Retinal pigment epithelial cell (primary cell): ENCODE results near the gene CYP24A1.
A peak's percentile ranks its signal among the peaks of the same experiment; 100 is the strongest.

Source experiments
- DNase-seq: peaks from one replicate; pipeline ENCODE4 v3.0.0-alpha.2; 2010; ENCODE audit warnings: low read depth
- H3K4me3 ChIP-seq: 2 replicates; pipeline ENCODE4 v1.5.1; 2011; ENCODE audit warnings: mild to moderate bottlenecking, low read length, control low read depth, moderate library complexity
- CTCF ChIP-seq: conservative IDR thresholded peaks from 2 replicates; pipeline ENCODE4 v1.5.1; 2011; ENCODE audit warnings: low read depth, low read length, control low read depth, inconsistent platforms

The CYP24A1 gene

DNA sequence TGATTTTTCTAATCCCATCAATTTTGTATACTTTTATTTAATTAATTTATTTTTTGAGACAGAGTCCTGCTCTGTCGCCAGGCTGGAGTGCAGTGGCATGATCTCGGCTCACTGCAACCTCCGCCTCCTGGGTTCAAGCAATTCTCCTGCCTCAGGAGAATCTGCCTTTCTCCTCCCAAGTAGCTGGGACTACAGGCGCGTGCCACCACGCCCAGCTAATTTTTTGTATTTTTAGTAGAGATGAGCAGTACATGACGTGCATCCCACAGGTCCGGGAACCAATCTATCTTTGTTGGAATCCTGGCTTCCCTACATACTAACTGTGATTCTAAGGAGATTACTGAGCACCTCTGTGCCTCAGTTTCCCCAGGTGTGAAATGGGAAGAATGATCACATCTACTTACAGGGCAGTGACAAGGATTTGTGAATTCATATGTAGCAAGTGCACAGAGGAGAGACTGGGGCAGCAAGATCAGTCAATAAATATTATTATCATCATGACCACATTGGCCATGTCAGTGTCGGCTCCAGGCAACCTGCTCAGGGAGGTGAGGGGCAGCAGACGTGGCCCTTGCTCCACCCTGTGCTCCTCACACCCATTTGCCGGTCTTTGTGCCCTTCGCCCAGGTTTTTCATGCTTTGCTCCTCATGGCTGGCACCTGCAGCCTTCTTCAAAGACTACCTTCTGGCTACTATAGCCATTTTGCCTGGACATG is 22.1 kb downstream of the CYP24A1 start:
- H3K4me3 ChIP-seq: no peak overlapping the region
- DNase-seq: no peak
- TF ChIP-seq CTCF: no peak

DNA sequence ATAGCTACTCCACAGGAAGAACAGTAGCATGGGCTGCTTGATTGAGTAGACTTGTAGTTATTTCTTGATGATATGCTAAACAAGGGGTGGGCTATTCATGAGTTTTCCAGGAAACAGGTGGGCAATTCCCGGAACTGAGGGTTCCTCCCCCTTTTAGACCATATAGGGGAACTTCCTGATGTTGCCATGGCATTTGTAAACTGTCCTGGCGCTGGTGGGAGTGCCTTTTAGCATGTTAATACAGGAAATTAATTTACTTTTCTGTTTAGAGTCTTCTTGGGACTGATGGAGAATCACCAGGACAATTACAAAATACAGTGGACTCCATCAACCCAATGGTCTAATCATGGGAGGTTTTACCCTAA is 22.7 kb downstream of the CYP24A1 start:
- DNase-seq: no peak

DNA sequence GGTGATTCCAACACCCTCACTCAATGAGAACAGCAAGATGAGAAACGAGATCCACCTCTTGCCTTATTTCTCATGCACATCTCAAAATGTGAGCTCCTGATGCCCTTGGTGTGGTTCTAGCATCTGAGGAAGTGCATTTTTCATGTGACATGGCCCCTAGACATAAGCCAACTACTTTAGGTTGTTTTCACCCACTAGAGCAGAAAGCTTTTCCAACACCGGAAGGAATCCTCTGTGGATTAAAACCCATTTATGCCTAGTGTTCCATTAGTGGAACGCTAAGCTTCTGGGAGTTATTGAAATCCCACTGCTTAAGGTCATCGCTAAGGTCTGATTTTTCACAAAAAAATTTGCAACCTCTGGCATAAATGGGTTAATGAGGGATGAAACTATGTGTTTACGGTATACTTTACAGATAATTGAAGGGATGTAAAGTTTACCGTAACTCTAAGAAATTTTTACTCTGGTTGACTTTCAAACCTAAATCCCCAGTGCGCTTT is 24.0 kb downstream of the CYP24A1 start:
- no peak for DNase-seq
- no peak for TF ChIP-seq CTCF
- H3K4me3 ChIP-seq: no peak overlapping the region

More for the DNA sequence above, 22.7 kb downstream of the CYP24A1 start:
- no peak overlapping the region for H3K4me3 ChIP-seq
- no peak for TF ChIP-seq CTCF

DNA sequence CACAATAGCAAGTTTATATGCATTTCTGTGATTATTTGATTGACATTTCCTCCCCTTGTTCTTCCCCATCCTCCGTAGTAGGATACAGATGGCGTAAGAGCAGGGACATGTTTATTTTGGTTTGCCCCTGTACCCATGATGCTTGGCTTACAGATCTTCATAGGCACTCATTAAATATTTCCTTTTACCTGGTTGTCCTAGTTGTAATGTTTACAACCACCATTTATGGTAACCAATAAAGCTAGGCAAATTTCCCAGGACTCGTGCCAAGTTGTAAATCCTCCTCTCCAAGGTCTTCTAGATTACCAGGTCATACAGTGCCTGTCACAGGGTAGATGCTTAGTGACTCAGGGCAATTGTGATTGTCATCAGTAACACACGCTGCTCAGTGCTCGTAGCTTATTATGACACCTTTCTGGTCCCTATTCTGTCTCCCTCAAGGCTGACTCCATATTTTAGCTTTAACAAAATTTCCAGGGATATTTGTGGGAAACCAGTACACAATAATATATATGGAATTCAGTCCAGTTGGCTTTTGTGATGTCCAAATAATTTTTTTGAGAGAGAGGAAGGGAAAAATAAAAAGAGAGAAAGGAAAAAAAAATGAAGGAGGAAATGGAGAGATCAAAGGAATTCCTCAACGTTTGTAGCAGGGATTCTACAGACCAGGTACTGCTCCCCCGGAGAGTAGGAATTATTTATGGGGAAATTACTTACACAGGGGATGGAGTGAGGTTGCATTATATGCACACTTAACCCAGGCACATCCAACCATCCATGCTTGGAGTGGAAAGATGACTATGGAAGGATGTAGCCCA is 24.6 kb downstream of the CYP24A1 start:
- DNase-seq: peak; percentile 97
- no peak overlapping the region for H3K4me3 ChIP-seq
- TF ChIP-seq CTCF: no peak

GRCh38 chr20:54146672-54147071 is 27.1 kb downstream of the CYP24A1 start:
- DNase-seq: no peak
- H3K4me3 ChIP-seq: no peak overlapping the region
- no peak for TF ChIP-seq CTCF

GRCh38 chr20:54144847-54145414 is 28.9 kb downstream of the CYP24A1 start:
- no peak overlapping the region for H3K4me3 ChIP-seq
- no peak for TF ChIP-seq CTCF
- DNase-seq: peak; percentile 86
